Sigmoid colon (tissue), 4 donors: ENCODE results near the gene PFKP.

Source experiments
- EP300 ChIP-seq, 4 donors: sonication (generic); formaldehyde crosslinking; IDR thresholded peaks; one replicate each; pipeline ENCODE4 v1.6.1; 2017; ENCODE audit warnings: antibody characterized with exemption in 4 of 4
- POLR2A ChIP-seq, 2 donors: fragments of 450-650 bp; IDR thresholded peaks; one replicate each; pipeline ENCODE4 v1.6.1; 2016; ENCODE audit warnings: antibody characterized with exemption in 2 of 2, mild to moderate bottlenecking in 2 of 2, moderate library complexity in 2 of 2
- POLR2AphosphoS5 ChIP-seq, 4 donors: sonication (generic); formaldehyde crosslinking; IDR thresholded peaks; one replicate each; pipeline ENCODE4 v1.6.1; 2017; ENCODE audit warnings: antibody characterized with exemption in 4 of 4
- TF ChIP-seq, protein P1 (sequence below), 4 experiments: fragments of 450-650 bp in 3 of 4; fragments of 200-600 bp in 1 of 4; IDR thresholded peaks; one replicate each; pipeline ENCODE4 v1.5.1; 2016 to 2019; ENCODE audit warnings: antibody characterized with exemption in 4 of 4, mild to moderate bottlenecking in 3 of 4, moderate library complexity in 2 of 4

DNA sequence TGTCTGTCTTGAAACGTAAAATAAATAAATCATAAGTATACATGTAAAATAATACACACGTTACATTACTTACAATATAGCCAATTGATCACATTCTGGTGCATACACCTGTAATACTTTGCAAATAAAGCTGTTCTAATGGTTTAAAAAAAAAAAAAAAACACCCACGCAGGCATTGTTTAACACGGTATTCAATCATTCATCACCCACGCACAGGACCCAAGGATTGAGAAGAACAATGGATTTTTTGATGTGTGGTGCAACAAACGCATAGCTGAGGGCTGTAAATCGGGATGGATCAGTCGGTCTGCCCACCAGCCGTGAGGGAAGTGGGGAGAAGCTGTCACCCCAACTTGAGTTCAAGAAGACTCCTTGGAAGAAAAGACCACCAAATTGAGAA, 96.5 kb downstream of the PFKP start:
- TF ChIP-seq, protein P1, sequence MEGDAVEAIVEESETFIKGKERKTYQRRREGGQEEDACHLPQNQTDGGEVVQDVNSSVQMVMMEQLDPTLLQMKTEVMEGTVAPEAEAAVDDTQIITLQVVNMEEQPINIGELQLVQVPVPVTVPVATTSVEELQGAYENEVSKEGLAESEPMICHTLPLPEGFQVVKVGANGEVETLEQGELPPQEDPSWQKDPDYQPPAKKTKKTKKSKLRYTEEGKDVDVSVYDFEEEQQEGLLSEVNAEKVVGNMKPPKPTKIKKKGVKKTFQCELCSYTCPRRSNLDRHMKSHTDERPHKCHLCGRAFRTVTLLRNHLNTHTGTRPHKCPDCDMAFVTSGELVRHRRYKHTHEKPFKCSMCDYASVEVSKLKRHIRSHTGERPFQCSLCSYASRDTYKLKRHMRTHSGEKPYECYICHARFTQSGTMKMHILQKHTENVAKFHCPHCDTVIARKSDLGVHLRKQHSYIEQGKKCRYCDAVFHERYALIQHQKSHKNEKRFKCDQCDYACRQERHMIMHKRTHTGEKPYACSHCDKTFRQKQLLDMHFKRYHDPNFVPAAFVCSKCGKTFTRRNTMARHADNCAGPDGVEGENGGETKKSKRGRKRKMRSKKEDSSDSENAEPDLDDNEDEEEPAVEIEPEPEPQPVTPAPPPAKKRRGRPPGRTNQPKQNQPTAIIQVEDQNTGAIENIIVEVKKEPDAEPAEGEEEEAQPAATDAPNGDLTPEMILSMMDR (IDR thresholded peaks at IDR 0.05): no peak
- TF ChIP-seq POLR2A (IDR thresholded peaks at IDR 0.05) (no peak), POLR2AphosphoS5 (IDR thresholded peaks at IDR 0.05) (no peak), EP300 (IDR thresholded peaks at IDR 0.05) (no peak)
